ENCODE measurements around the gene AGFG1.
A peak's percentile ranks its signal among the peaks of the same experiment; 100 is the strongest.

Gene AGFG1

GRCh38 chr2:227471924-227472264 is at the start of gene AGFG1:
Gene AGFG1 (plus strand): TSS chr2:227472156. CDS start chr2:227472422, 266 bp downstream.
- Histone ChIP-seq H3K4me3 (ENCODE audit: insufficient read length, low read depth) (peak within 1 kb of the TSS; percentile 93), H3K27me3 (ENCODE audit: insufficient read depth, insufficient read length) (no peaks in the 10 kb centered on the region), H3K9ac (ENCODE audit: insufficient read length, low read depth) (peak within 1 kb of the TSS; percentile 98), H3K9me3 (ENCODE audit: insufficient read depth, low read length) (no peaks in the 10 kb centered on the region), H3K4me1 (ENCODE audit: insufficient read depth, insufficient read length) (peaks cover 4% of the 10 kb centered on the region), H3K36me3 (ENCODE audit: insufficient read depth, insufficient read length, low read length) (peaks cover 6% of the 10 kb centered on the region)
- TF ChIP-seq SUZ12 (IDR thresholded peaks at IDR 0.05; ENCODE audit: extremely low read depth, insufficient read depth, insufficient read length) (no peak), ZNF274 (IDR thresholded peaks at IDR 0.05; ENCODE audit: low read depth, low read length) (no peak), YY1 (IDR thresholded peaks at IDR 0.05; ENCODE audit: insufficient read depth, insufficient read length) (no peak)
- DNase-seq (ENCODE audit: low read depth, low spot score), result peak; percentile 68

GRCh38 chr2:227423656-227424499 is 48.1 kb upstream of the AGFG1 start:
- no peaks in the 10 kb centered on the region for H3K36me3 ChIP-seq (ENCODE audit: insufficient read depth, insufficient read length, low read length)
- no peaks in the 10 kb centered on the region for H3K4me1 ChIP-seq (ENCODE audit: insufficient read depth, insufficient read length)
- no peak for DNase-seq (ENCODE audit: low read depth, low spot score)
- H3K9ac ChIP-seq (ENCODE audit: insufficient read length, low read depth), result no peak overlapping the region
- H3K4me3 ChIP-seq (ENCODE audit: insufficient read length, low read depth), result no peak overlapping the region
- H3K9me3 ChIP-seq (ENCODE audit: insufficient read depth, low read length), result no peaks in the 10 kb centered on the region
- TF ChIP-seq ZNF274 (IDR thresholded peaks at IDR 0.05; ENCODE audit: low read depth, low read length) (no peak), YY1 (IDR thresholded peaks at IDR 0.05; ENCODE audit: insufficient read depth, insufficient read length) (no peak), SUZ12 (IDR thresholded peaks at IDR 0.05; ENCODE audit: extremely low read depth, insufficient read depth, insufficient read length) (no peak)
- no peaks in the 10 kb centered on the region for H3K27me3 ChIP-seq (ENCODE audit: insufficient read depth, insufficient read length)

GRCh38 chr2:227428731-227429285 is 43.1 kb upstream of the AGFG1 start:
- DNase-seq (ENCODE audit: low read depth, low spot score), result no peak
- TF ChIP-seq ZNF274 (IDR thresholded peaks at IDR 0.05; ENCODE audit: low read depth, low read length) (no peak), SUZ12 (IDR thresholded peaks at IDR 0.05; ENCODE audit: extremely low read depth, insufficient read depth, insufficient read length) (no peak), YY1 (IDR thresholded peaks at IDR 0.05; ENCODE audit: insufficient read depth, insufficient read length) (no peak)
- H3K9me3 ChIP-seq (ENCODE audit: insufficient read depth, low read length), result no peaks in the 10 kb centered on the region
- H3K27me3 ChIP-seq (ENCODE audit: insufficient read depth, insufficient read length), result no peaks in the 10 kb centered on the region
- H3K9ac ChIP-seq (ENCODE audit: insufficient read length, low read depth), result no peak overlapping the region
- H3K4me1 ChIP-seq (ENCODE audit: insufficient read depth, insufficient read length), result peaks cover 2% of the 10 kb centered on the region
- no peak overlapping the region for H3K4me3 ChIP-seq (ENCODE audit: insufficient read length, low read depth)
- H3K36me3 ChIP-seq (ENCODE audit: insufficient read depth, insufficient read length, low read length), result no peaks in the 10 kb centered on the region

- no peaks in the 10 kb centered on the region for H3K36me3 ChIP-seq (ENCODE audit: insufficient read depth, insufficient read length, low read length)
- DNase-seq (ENCODE audit: low read depth, low spot score), result no peak
- TF ChIP-seq SUZ12 (IDR thresholded peaks at IDR 0.05; ENCODE audit: extremely low read depth, insufficient read depth, insufficient read length) (no peak), ZNF274 (IDR thresholded peaks at IDR 0.05; ENCODE audit: low read depth, low read length) (no peak), YY1 (IDR thresholded peaks at IDR 0.05; ENCODE audit: insufficient read depth, insufficient read length) (no peak)
- no peaks in the 10 kb centered on the region for H3K27me3 ChIP-seq (ENCODE audit: insufficient read depth, insufficient read length)
- H3K9ac ChIP-seq (ENCODE audit: insufficient read length, low read depth), result no peak overlapping the region
- no peaks in the 10 kb centered on the region for H3K9me3 ChIP-seq (ENCODE audit: insufficient read depth, low read length)
- peaks cover 2% of the 10 kb centered on the region for H3K4me1 ChIP-seq (ENCODE audit: insufficient read depth, insufficient read length)
- no peak overlapping the region for H3K4me3 ChIP-seq (ENCODE audit: insufficient read length, low read depth)
Measured at GRCh38 chr2:227430639-227431038, 41.3 kb upstream of the AGFG1 start.

- no peak overlapping the region for H3K9ac ChIP-seq (ENCODE audit: insufficient read length, low read depth)
- no peaks in the 10 kb centered on the region for H3K36me3 ChIP-seq (ENCODE audit: insufficient read depth, insufficient read length, low read length)
- peaks cover 2% of the 10 kb centered on the region for H3K4me1 ChIP-seq (ENCODE audit: insufficient read depth, insufficient read length)
- no peak for DNase-seq (ENCODE audit: low read depth, low spot score)
- H3K27me3 ChIP-seq (ENCODE audit: insufficient read depth, insufficient read length), result no peaks in the 10 kb centered on the region
- H3K4me3 ChIP-seq (ENCODE audit: insufficient read length, low read depth), result no peak overlapping the region
- TF ChIP-seq SUZ12 (IDR thresholded peaks at IDR 0.05; ENCODE audit: extremely low read depth, insufficient read depth, insufficient read length) (no peak), ZNF274 (IDR thresholded peaks at IDR 0.05; ENCODE audit: low read depth, low read length) (no peak), YY1 (IDR thresholded peaks at IDR 0.05; ENCODE audit: insufficient read depth, insufficient read length) (no peak)
- no peaks in the 10 kb centered on the region for H3K9me3 ChIP-seq (ENCODE audit: insufficient read depth, low read length)
Measured at GRCh38 chr2:227433171-227433570, 38.8 kb upstream of the AGFG1 start.

- no peak for DNase-seq (ENCODE audit: low read depth, low spot score)
- no peaks in the 10 kb centered on the region for H3K27me3 ChIP-seq (ENCODE audit: insufficient read depth, insufficient read length)
- TF ChIP-seq SUZ12 (IDR thresholded peaks at IDR 0.05; ENCODE audit: extremely low read depth, insufficient read depth, insufficient read length) (no peak), ZNF274 (IDR thresholded peaks at IDR 0.05; ENCODE audit: low read depth, low read length) (no peak), YY1 (IDR thresholded peaks at IDR 0.05; ENCODE audit: insufficient read depth, insufficient read length) (no peak)
Measured at GRCh38 chr2:227436436-227437174, 35.4 kb upstream of the AGFG1 start.

GRCh38 chr2:227439214-227439613 is 32.7 kb upstream of the AGFG1 start:
- H3K27me3 ChIP-seq (ENCODE audit: insufficient read depth, insufficient read length), result no peaks in the 10 kb centered on the region
- no peaks in the 10 kb centered on the region for H3K36me3 ChIP-seq (ENCODE audit: insufficient read depth, insufficient read length, low read length)
- no peak overlapping the region for H3K4me3 ChIP-seq (ENCODE audit: insufficient read length, low read depth)
- no peak overlapping the region for H3K9ac ChIP-seq (ENCODE audit: insufficient read length, low read depth)
- H3K4me1 ChIP-seq (ENCODE audit: insufficient read depth, insufficient read length), result no peaks in the 10 kb centered on the region
- TF ChIP-seq SUZ12 (IDR thresholded peaks at IDR 0.05; ENCODE audit: extremely low read depth, insufficient read depth, insufficient read length) (no peak), YY1 (IDR thresholded peaks at IDR 0.05; ENCODE audit: insufficient read depth, insufficient read length) (no peak), ZNF274 (IDR thresholded peaks at IDR 0.05; ENCODE audit: low read depth, low read length) (no peak)
- H3K9me3 ChIP-seq (ENCODE audit: insufficient read depth, low read length), result no peaks in the 10 kb centered on the region
- DNase-seq (ENCODE audit: low read depth, low spot score), result no peak

More at GRCh38 chr2:227436436-227437174, 35.4 kb upstream of the AGFG1 start:
- Histone ChIP-seq H3K36me3 (ENCODE audit: insufficient read depth, insufficient read length, low read length) (no peaks in the 10 kb centered on the region), H3K4me1 (ENCODE audit: insufficient read depth, insufficient read length) (peaks cover 2% of the 10 kb centered on the region), H3K9me3 (ENCODE audit: insufficient read depth, low read length) (no peaks in the 10 kb centered on the region), H3K4me3 (ENCODE audit: insufficient read length, low read depth) (no peak overlapping the region), H3K9ac (ENCODE audit: insufficient read length, low read depth) (no peak overlapping the region)
